HepG2 (cell line): ENCODE data around the gene GMPPA. TPM values are rescaled to one million over a fixed set of nuclear protein-coding genes. Genes with fewer than 3 reads are reported as not detected.

ENCODE experiments used
- ATAC-seq: fragments of 200-7000 bp; cut with Tn5 transposase; 3 replicates; pipeline ENCODE4 v1.9.1; 2020; ENCODE audit warnings: mild to moderate bottlenecking, moderate library complexity
- BruUV-seq: library from RNA; stranded (reverse); fragments of 400-500 nt; replicated peaks from 2 replicates; lab custom pipeline; 2021; lab: Mats Ljungman, UMichigan
- CTCF ChIA-PET: fragments of 300-600 bp; formaldehyde crosslinking; extraction: SDS; loops from one replicate; lab custom pipeline; 2021; ENCODE audit warnings: low total read pairs, inconsistent platforms, low intra/inter-chr PET ratio; lab: Yijun Ruan, JAX
- POLR2A ChIA-PET: fragments of 350-600 bp; sonication (Branson Sonifier 250); formaldehyde crosslinking; loops from one replicate; lab custom pipeline; 2020; ENCODE audit warnings: antibody characterized with exemption, inconsistent platforms; lab: Yijun Ruan, JAX
- DNase-seq: peaks from one replicate; pipeline ENCODE4 v3.0.0-alpha.2; 2015; ENCODE audit warnings: low spot score
- FAIRE-seq: peaks from 3 replicates; lab custom pipeline; 2011; peaks lifted over from hg19 to GRCh38; lab: Jason Lieb, UNC
- H2AFZ ChIP-seq: one replicate; pipeline ENCODE4 v1.6.1; 2011; ENCODE audit warnings: low read length, inconsistent platforms
- H3K27ac ChIP-seq: fragments of 300-600 bp; 3 replicates; pipeline ENCODE4 v1.8.0; 2011; ENCODE audit warnings: mixed run types, mild to moderate bottlenecking, mixed read lengths, low read length, inconsistent platforms; ENCODE audit not compliant: insufficient read depth; ENCODE audit errors: extremely low read length
- H3K27me3 ChIP-seq, 2 experiments: fragments of 200-600 bp in 1 of 2; 2 replicates in 1 of 2; 3 replicates in 1 of 2; pipeline versions ENCODE4 v1.6.0 to v1.8.0; 2011; ENCODE audit warnings: low read length in 2 of 2, mild to moderate bottlenecking in 2 of 2, moderate library complexity in 2 of 2, inconsistent platforms in 1 of 2; ENCODE audit not compliant: insufficient read depth in 2 of 2, control insufficient read depth in 1 of 2
- H3K36me3 ChIP-seq, 2 experiments: fragments of 200-600 bp in 1 of 2; replicated peaks in 1 of 2; 2 replicates in 1 of 2; 3 replicates in 1 of 2; pipeline versions ENCODE4 v1.5.1 to v1.8.0; 2011; ENCODE audit warnings: low read length in 2 of 2, inconsistent platforms in 1 of 2; ENCODE audit not compliant: insufficient read depth in 2 of 2, control insufficient read depth in 1 of 2
- H3K4me1 ChIP-seq: 2 replicates; pipeline ENCODE4 v1.5.1; 2012; ENCODE audit warnings: low read length, inconsistent platforms; ENCODE audit not compliant: insufficient read depth
- H3K4me2 ChIP-seq: 2 replicates; pipeline ENCODE4 v1.6.0; 2011; ENCODE audit warnings: low read depth, low read length, inconsistent platforms
- H3K4me3 ChIP-seq, 3 experiments: fragments of 200-600 bp in 1 of 3; sonication (generic), shearing (Covaris generic) in 1 of 3; replicated peaks in 1 of 3; 2 replicates each; pipeline ENCODE4 v1.5.1; 2011 to 2016; ENCODE audit warnings: low read length in 3 of 3, inconsistent platforms in 2 of 3, low read depth in 2 of 3, mild to moderate bottlenecking in 2 of 3, control low read depth in 1 of 3, mixed read lengths in 1 of 3; ENCODE audit not compliant: insufficient read depth in 1 of 3
- H3K79me2 ChIP-seq: one replicate; pipeline ENCODE4 v1.6.1; 2011; ENCODE audit warnings: low read length, inconsistent platforms; ENCODE audit not compliant: insufficient read depth
- H3K9ac ChIP-seq: 2 replicates; pipeline ENCODE4 v1.6.0; 2011; ENCODE audit warnings: mild to moderate bottlenecking, low read depth, low read length, inconsistent platforms; ENCODE audit not compliant: insufficient read depth
- H3K9me3 ChIP-seq: 2 replicates; pipeline ENCODE4 v1.5.1; 2012; ENCODE audit warnings: mild to moderate bottlenecking, low read length
- H4K20me1 ChIP-seq: 2 replicates; pipeline ENCODE4 v1.6.0; 2011; ENCODE audit warnings: inconsistent platforms, mild to moderate bottlenecking, low read length, moderate library complexity; ENCODE audit not compliant: insufficient read depth
- ARNTL ChIP-seq: sonication (generic); formaldehyde crosslinking; IDR thresholded peaks from 2 replicates; pipeline ENCODE4 v1.4.0; 2020; ENCODE audit warnings: mild to moderate bottlenecking, missing genetic modification reagents
- KDM5B ChIP-seq: sonication (generic); formaldehyde crosslinking; IDR thresholded peaks from 2 replicates; pipeline ENCODE4 v1.4.0; 2020; ENCODE audit warnings: missing genetic modification reagents, mild to moderate bottlenecking, borderline replicate concordance
- POLR2A ChIP-seq, 2 experiments: IDR thresholded peaks; 2 replicates each; pipeline ENCODE4 v1.6.1; 2011; ENCODE audit warnings: low read depth in 2 of 2, low read length in 2 of 2, mild to moderate bottlenecking in 1 of 2, moderate library complexity in 1 of 2; ENCODE audit not compliant: insufficient read depth in 1 of 2
- ZNF224 ChIP-seq: sonication (generic); formaldehyde crosslinking; IDR thresholded peaks from 2 replicates; pipeline ENCODE4 v1.5.0; 2020; ENCODE audit warnings: mild to moderate bottlenecking, missing genetic modification reagents
- ZNF451 ChIP-seq: sonication (generic); formaldehyde crosslinking; IDR thresholded peaks from 2 replicates; pipeline ENCODE4 v1.5.0; 2020; ENCODE audit warnings: mild to moderate bottlenecking, missing genetic modification reagents
- ZNF496 ChIP-seq: sonication (generic); formaldehyde crosslinking; IDR thresholded peaks from 2 replicates; pipeline ENCODE4 v1.8.1; 2023; ENCODE audit warnings: mild to moderate bottlenecking, moderate library complexity, missing genetic modification reagents; ENCODE audit not compliant: insufficient replicate concordance
- ZNF614 ChIP-seq: IDR thresholded peaks from 2 replicates; pipeline ENCODE4 v1.6.1; 2018; ENCODE audit warnings: missing biosample characterization, missing genetic modification reagents, inconsistent platforms, borderline replicate concordance
- ZNF788 ChIP-seq: sonication (generic); formaldehyde crosslinking; IDR thresholded peaks from 2 replicates; pipeline ENCODE4 v1.5.0; 2020; ENCODE audit warnings: mild to moderate bottlenecking, missing genetic modification reagents, borderline replicate concordance
- ZSCAN20 ChIP-seq: sonication (generic); formaldehyde crosslinking; IDR thresholded peaks from 2 replicates; pipeline ENCODE4 v1.4.0; 2020; ENCODE audit warnings: missing genetic modification reagents, mild to moderate bottlenecking, borderline replicate concordance
- ZSCAN9 ChIP-seq: IDR thresholded peaks from 2 replicates; pipeline ENCODE4 v1.6.1; 2016; ENCODE audit warnings: borderline replicate concordance
- WGBS: methylation state at CpG from one replicate; pipeline ENCODE4 v1.1.6; 2017; ENCODE audit warnings: low lambda C conversion rate; 5-methylcytosine and 5-hydroxymethylcytosine counted together
- in situ Hi-C: cut with HindIII; loops from 2 replicates; pipeline ENCODE4 v1.10.0; 2017; ENCODE audit warnings: low pct_unique_long_range_greater_than_20kb; ENCODE audit not compliant: extremely low pct_ligation_motif_present
- intact Hi-C: fragments of 100-400 bp; cut with micrococcal nuclease; formaldehyde crosslinking; loops from one replicate; pipeline ENCODE4 v1.10.0; 2022; ENCODE audit not compliant: unreplicated experiment
- polyA plus RNA-seq, 8 experiments: library from polyadenylated mRNA; depleted of rRNA in 3 of 8; stranded (reverse) in 7 of 8; unstranded in 1 of 8; fragments of >200 nt; fragmentation: Illumina TruSeq in 4 of 8; extraction: Trizol in 4 of 8; gene quantifications; 2 replicates each; pipeline versions ENCODE4 v1.2.1 to v1.2.3, GENCODE V29; 2011 to 2016; ENCODE audit warnings: low read depth in 4 of 8, missing spikeins in 1 of 8, mixed read lengths in 1 of 8; ENCODE audit not compliant: insufficient read depth in 1 of 8
- total RNA-seq, 5 experiments: library from RNA; depleted of rRNA; stranded (reverse); fragments of >200 nt; fragmentation: Illumina TruSeq; extraction: Trizol; gene quantifications; 2 replicates each; pipeline ENCODE4 v1.2.3, GENCODE V29; 2016; ENCODE audit warnings: low read depth in 1 of 5
- TF ChIP-seq, protein P1 (sequence below): sonication (generic); formaldehyde crosslinking; IDR thresholded peaks from 2 replicates; pipeline ENCODE4 v1.4.0; 2020; ENCODE audit warnings: low read depth, missing genetic modification reagents
- TF ChIP-seq, protein P2 (sequence below): sonication (generic); formaldehyde crosslinking; IDR thresholded peaks from 2 replicates; pipeline ENCODE4 v1.9.0; 2022; ENCODE audit warnings: missing genetic modification reagents, mild to moderate bottlenecking, borderline replicate concordance

Gene GMPPA
- total and polyA plus RNA-seq, 2 of the 13 experiments (the other 11 are each of a cell fraction or from before 2014, with no cell fraction given), result 81.1 to 106 TPM

DNA sequence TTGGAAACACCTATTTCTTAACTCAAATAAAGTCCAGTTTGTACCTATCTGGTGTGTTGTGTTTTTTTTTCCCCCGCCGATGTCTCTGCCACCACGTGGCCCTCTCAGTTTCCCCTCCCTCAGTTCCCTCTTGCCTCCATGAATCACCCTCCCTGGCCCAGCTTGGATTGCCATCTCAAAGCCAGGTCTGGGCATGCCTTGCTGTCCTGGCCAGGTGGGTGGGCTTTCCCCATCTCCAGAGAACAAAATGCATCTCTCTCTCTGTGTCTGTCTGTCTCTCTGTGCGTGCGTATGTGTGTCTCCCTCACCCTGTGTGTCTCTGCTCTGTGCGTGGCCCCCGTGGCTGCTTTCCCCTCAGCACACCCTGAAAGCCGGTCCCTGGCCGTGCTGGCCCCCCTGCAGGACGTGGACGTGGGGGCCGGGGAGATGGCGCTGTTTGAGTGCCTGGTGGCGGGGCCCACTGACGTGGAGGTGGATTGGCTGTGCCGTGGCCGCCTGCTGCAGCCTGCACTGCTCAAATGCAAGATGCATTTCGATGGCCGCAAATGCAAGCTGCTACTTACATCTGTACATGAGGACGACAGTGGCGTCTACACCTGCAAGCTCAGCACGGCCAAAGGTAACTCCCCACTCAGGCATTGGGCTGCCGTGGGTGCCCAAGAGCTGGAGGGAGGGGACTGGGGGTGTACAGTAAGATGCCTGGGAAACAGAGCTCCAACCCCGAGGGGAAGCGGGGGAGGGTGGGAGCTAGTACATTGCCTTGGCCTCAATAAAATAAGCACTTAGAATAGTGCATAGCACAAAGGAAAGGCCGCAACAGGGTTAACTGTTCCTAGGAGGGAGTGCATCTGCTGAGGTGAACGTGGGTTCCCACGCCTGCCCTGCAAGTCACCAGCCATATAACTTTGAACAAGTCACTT is 31.6 kb upstream of the GMPPA start:
- Histone ChIP-seq H3K4me1 (no peaks in the 10 kb centered on the region), H3K27me3 (peaks cover 12 to 82% of the 10 kb centered on the region in 2 experiments; a peak in 4 of 5 replicates), H2AFZ (no peak overlapping the region), H3K9ac (no peak overlapping the region), H3K4me2 (no peak overlapping the region), H4K20me1 (no peaks in the 10 kb centered on the region), H3K36me3 (no peaks in the 10 kb centered on the region), H3K4me3 (no peak overlapping the region), H3K9me3 (no peaks in the 10 kb centered on the region), H3K79me2 (no peaks in the 10 kb centered on the region), H3K27ac (no peak overlapping the region)
- TF ChIP-seq ZSCAN9 (no peak), ZNF788 (CRISPR knock-in tag) (no peak), ZNF496 (CRISPR knock-in tag) (no peak), KDM5B (CRISPR knock-in tag) (no peak), ZNF614 (no peak), ZNF451 (no peak), ZNF224 (no peak), POLR2A (IDR thresholded peaks at IDR 0.05; ENCODE audit: insufficient read depth in 1 of 2, low read depth in 2 of 2, low read length in 2 of 2) (no peak), ZSCAN20 (CRISPR knock-in tag) (no peak), ARNTL (CRISPR knock-in tag) (no peak)
- TF ChIP-seq, protein P1, sequence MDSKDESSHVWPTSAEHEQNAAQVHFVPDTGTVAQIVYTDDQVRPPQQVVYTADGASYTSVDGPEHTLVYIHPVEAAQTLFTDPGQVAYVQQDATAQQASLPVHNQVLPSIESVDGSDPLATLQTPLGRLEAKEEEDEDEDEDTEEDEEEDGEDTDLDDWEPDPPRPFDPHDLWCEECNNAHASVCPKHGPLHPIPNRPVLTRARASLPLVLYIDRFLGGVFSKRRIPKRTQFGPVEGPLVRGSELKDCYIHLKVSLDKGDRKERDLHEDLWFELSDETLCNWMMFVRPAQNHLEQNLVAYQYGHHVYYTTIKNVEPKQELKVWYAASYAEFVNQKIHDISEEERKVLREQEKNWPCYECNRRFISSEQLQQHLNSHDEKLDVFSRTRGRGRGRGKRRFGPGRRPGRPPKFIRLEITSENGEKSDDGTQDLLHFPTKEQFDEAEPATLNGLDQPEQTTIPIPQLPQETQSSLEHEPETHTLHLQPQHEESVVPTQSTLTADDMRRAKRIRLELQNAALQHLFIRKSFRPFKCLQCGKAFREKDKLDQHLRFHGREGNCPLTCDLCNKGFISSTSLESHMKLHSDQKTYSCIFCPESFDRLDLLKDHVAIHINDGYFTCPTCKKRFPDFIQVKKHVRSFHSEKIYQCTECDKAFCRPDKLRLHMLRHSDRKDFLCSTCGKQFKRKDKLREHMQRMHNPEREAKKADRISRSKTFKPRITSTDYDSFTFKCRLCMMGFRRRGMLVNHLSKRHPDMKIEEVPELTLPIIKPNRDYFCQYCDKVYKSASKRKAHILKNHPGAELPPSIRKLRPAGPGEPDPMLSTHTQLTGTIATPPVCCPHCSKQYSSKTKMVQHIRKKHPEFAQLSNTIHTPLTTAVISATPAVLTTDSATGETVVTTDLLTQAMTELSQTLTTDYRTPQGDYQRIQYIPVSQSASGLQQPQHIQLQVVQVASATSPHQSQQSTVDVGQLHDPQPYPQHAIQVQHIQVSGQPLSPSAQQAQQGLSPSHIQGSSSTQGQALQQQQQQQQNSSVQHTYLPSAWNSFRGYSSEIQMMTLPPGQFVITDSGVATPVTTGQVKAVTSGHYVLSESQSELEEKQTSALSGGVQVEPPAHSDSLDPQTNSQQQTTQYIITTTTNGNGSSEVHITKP (CRISPR knock-in tag), result no peak
- TF ChIP-seq, protein P2, sequence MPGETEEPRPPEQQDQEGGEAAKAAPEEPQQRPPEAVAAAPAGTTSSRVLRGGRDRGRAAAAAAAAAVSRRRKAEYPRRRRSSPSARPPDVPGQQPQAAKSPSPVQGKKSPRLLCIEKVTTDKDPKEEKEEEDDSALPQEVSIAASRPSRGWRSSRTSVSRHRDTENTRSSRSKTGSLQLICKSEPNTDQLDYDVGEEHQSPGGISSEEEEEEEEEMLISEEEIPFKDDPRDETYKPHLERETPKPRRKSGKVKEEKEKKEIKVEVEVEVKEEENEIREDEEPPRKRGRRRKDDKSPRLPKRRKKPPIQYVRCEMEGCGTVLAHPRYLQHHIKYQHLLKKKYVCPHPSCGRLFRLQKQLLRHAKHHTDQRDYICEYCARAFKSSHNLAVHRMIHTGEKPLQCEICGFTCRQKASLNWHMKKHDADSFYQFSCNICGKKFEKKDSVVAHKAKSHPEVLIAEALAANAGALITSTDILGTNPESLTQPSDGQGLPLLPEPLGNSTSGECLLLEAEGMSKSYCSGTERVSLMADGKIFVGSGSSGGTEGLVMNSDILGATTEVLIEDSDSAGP, result no peak
- BruUV-seq, result no TSS peak
- POLR2A ChIA-PET, result no interaction called here
- 14% methylated on average over 28 of the region's 28 CpGs for WGBS
- intact Hi-C loops (no loop called here), in situ Hi-C loops (no loop called here)
- ATAC-seq, result no peak
- DNase-seq, result no peak
- FAIRE-seq, result no peak
- CTCF ChIA-PET, result no interaction called here
